CD14-positive monocyte (primary cell): Measurements from ENCODE around the gene QRICH2. TPM values are rescaled to one million over a fixed set of nuclear protein-coding genes. Genes with fewer than 3 reads are reported as not detected.

Experiments
- DNase-seq, 3 donors: peaks; one replicate each; pipeline ENCODE4 v3.0.0-alpha.2; 2011 to 2022
- H2AFZ ChIP-seq: 2 replicates; pipeline ENCODE4 v1.6.0; 2012; ENCODE audit warnings: mild to moderate bottlenecking, low read depth, low read length, inconsistent platforms; ENCODE audit not compliant: insufficient read depth, poor library complexity, severe bottlenecking
- H3K27ac ChIP-seq, 2 donors: 1 replicate in 1 of 2; 2 replicates in 1 of 2; pipeline ENCODE4 v1.5.1; 2012 to 2013; ENCODE audit warnings: low read length in 2 of 2, control low read depth in 1 of 2, inconsistent platforms in 1 of 2, low read depth in 1 of 2, mild to moderate bottlenecking in 1 of 2
- H3K27me3 ChIP-seq, 2 donors: one replicate each; pipeline versions ENCODE4 v1.6.0 to v1.6.1; 2011 to 2013; ENCODE audit warnings: low read length in 2 of 2; ENCODE audit not compliant: control insufficient read depth in 2 of 2, insufficient read depth in 2 of 2
- H3K36me3 ChIP-seq, 2 donors: replicated peaks in 1 of 2; 1 replicate in 1 of 2; 2 replicates in 1 of 2; pipeline versions ENCODE4 v1.5.1 to v1.6.1; 2012 to 2013; ENCODE audit warnings: low read length in 2 of 2, control low read depth in 1 of 2, inconsistent platforms in 1 of 2, mild to moderate bottlenecking in 1 of 2; ENCODE audit not compliant: insufficient read depth in 2 of 2, control insufficient read depth in 1 of 2
- H3K4me1 ChIP-seq, 2 donors: 1 replicate in 1 of 2; 2 replicates in 1 of 2; pipeline versions ENCODE4 v1.5.1 to v1.6.1; 2012 to 2013; ENCODE audit warnings: low read length in 2 of 2, control low read depth in 1 of 2, inconsistent platforms in 1 of 2, mild to moderate bottlenecking in 1 of 2, moderate library complexity in 1 of 2; ENCODE audit not compliant: insufficient read depth in 2 of 2, control insufficient read depth in 1 of 2
- H3K4me2 ChIP-seq: replicated peaks from 2 replicates; pipeline ENCODE3; 2012; ENCODE audit warnings: low read length, moderate library complexity, mild to moderate bottlenecking; ENCODE audit not compliant: poor library complexity, severe bottlenecking; ENCODE audit errors: extremely low read depth
- H3K4me3 ChIP-seq, 3 experiments: fragments of 200-600 bp in 1 of 3; sonication (generic) in 1 of 3; replicated peaks in 1 of 3; 1 replicate in 2 of 3; 2 replicates in 1 of 3; pipeline ENCODE4 v1.5.1; 2011 to 2013; ENCODE audit warnings: low read length in 3 of 3, mild to moderate bottlenecking in 3 of 3, control low read depth in 2 of 3, low read depth in 2 of 3, inconsistent platforms in 1 of 3, moderate library complexity in 1 of 3
- H3K79me2 ChIP-seq: 2 replicates; pipeline ENCODE4 v1.6.0; 2012; ENCODE audit warnings: mild to moderate bottlenecking, control low read depth, inconsistent platforms, low read length, moderate library complexity; ENCODE audit not compliant: insufficient read depth
- H3K9ac ChIP-seq: 2 replicates; pipeline ENCODE4 v1.6.0; 2017; ENCODE audit warnings: low read length, mild to moderate bottlenecking; ENCODE audit not compliant: insufficient read depth, poor library complexity, severe bottlenecking
- H3K9me3 ChIP-seq, 2 donors: replicated peaks in 1 of 2; 1 replicate in 1 of 2; 2 replicates in 1 of 2; pipeline versions ENCODE4 v1.5.1 to v1.6.1; 2012 to 2013; ENCODE audit warnings: low read length in 2 of 2, control low read depth in 1 of 2; ENCODE audit not compliant: control insufficient read depth in 1 of 2, insufficient read depth in 1 of 2
- H4K20me1 ChIP-seq: 2 replicates; pipeline ENCODE4 v1.6.0; 2012; ENCODE audit warnings: mild to moderate bottlenecking, low read length, control low read depth, moderate library complexity; ENCODE audit not compliant: insufficient read depth
- H3K27ac Mint-ChIP-seq, 7 donors: one replicate each; pipeline ENCODE4 v1.8.0; 2020; ENCODE audit warnings: mild to moderate bottlenecking in 7 of 7, mixed read lengths in 7 of 7, moderate library complexity in 6 of 7, inconsistent platforms in 2 of 7
- H3K27me3 Mint-ChIP-seq, 3 donors: one replicate each; pipeline ENCODE4 v1.8.0; 2021 to 2022; ENCODE audit warnings: low read depth in 3 of 3, mild to moderate bottlenecking in 3 of 3, mixed read lengths in 3 of 3, moderate library complexity in 3 of 3, inconsistent platforms in 1 of 3
- H3K36me3 Mint-ChIP-seq, 2 donors: one replicate each; pipeline ENCODE4 v1.8.0; 2020; ENCODE audit warnings: mixed read lengths in 2 of 2, inconsistent platforms in 1 of 2, mild to moderate bottlenecking in 1 of 2
- H3K4me1 Mint-ChIP-seq: one replicate; pipeline ENCODE4 v1.8.0; 2020; ENCODE audit warnings: mild to moderate bottlenecking, mixed read lengths
- H3K4me3 Mint-ChIP-seq, 2 donors: one replicate each; pipeline ENCODE4 v1.8.0; 2020; ENCODE audit warnings: mild to moderate bottlenecking in 2 of 2, mixed read lengths in 2 of 2, moderate library complexity in 1 of 2
- H3K9me3 Mint-ChIP-seq, 7 donors: one replicate each; pipeline ENCODE4 v1.8.0; 2020 to 2022; ENCODE audit warnings: mixed read lengths in 7 of 7, mild to moderate bottlenecking in 6 of 7, moderate library complexity in 6 of 7, inconsistent platforms in 2 of 7
- CTCF ChIP-seq: fragments of 200-600 bp; IDR thresholded peaks from one replicate; pipeline ENCODE4 v1.8.0; 2022; ENCODE audit warnings: antibody characterized with exemption, mild to moderate bottlenecking
- WGBS: methylation state at CpG from one replicate; pipeline ENCODE4 v1.1.5; 2013; ENCODE audit warnings: missing lambda C conversion rate; ENCODE audit not compliant: insufficient coverage; 5-methylcytosine and 5-hydroxymethylcytosine counted together
- intact Hi-C, 2 donors: fragments of 100-400 bp; cut with micrococcal nuclease; formaldehyde crosslinking; loops; one replicate each; pipeline versions ENCODE4 v1.15.0 to v1.15.1; 2023
- polyA plus RNA-seq, 3 donors: library from polyadenylated mRNA; depleted of rRNA in 1 of 3; unstranded in 2 of 3; stranded (reverse) in 1 of 3; fragments of 300-500 nt in 2 of 3; fragments of >200 nt in 1 of 3; fragmentation: Illumina TruSeq in 2 of 3; gene quantifications; 1 replicate in 2 of 3; 2 replicates in 1 of 3; pipeline ENCODE4 v1.2.3, GENCODE V29; 2012 to 2021

QRICH2 gene
- polyA plus RNA-seq, 3 donors: 0.04 to 1.9 TPM; not detected in 1

- Histone ChIP-seq H3K27ac (no peak overlapping the region), H3K9ac (no peak overlapping the region), H2AFZ (no peak overlapping the region), H3K36me3 (peaks cover 0 to 5% of the 10 kb centered on the region in 2 donors), H3K4me3 (no peak overlapping the region), H4K20me1 (no peaks in the 10 kb centered on the region), H3K9me3 (no peaks in the 10 kb centered on the region), H3K79me2 (no peaks in the 10 kb centered on the region), H3K4me2 (no peak overlapping the region), H3K27me3 (no peaks in the 10 kb centered on the region), H3K4me1 (no peaks in the 10 kb centered on the region)
- Mint-ChIP-seq H3K4me1 (no peaks in the 10 kb centered on the region), H3K36me3 (peaks cover 0 to 13% of the 10 kb centered on the region in 2 donors), H3K27ac (no peak overlapping the region), H3K9me3 (peaks cover 0 to 5% (median 0%) of the 10 kb centered on the region in 7 donors), H3K4me3 (no peak overlapping the region), H3K27me3 (peaks cover 0 to 5% (median 0%) of the 10 kb centered on the region in 3 donors)
- TF ChIP-seq CTCF: no peak
- intact Hi-C loops: loop anchor here in 1 of 2 donors (5.0 kb wide), 1 partner anchor 78 kb away; the partner anchor contains the start of gene SPHK1
- 89% methylated on average over 9 of the region's 17 CpGs for WGBS
- no peak for DNase-seq
Measured at GRCh38 chr17:76304226-76305134, 3.6 kb downstream of the QRICH2 start.

GRCh38 chr17:76297436-76297835 is 10.6 kb downstream of the QRICH2 start:
- Histone ChIP-seq H3K4me3 (no peak overlapping the region), H3K36me3 (no peaks in the 10 kb centered on the region), H3K9me3 (no peaks in the 10 kb centered on the region), H2AFZ (no peak overlapping the region), H3K79me2 (no peaks in the 10 kb centered on the region), H3K4me1 (no peaks in the 10 kb centered on the region), H3K9ac (no peak overlapping the region), H3K27me3 (no peaks in the 10 kb centered on the region), H3K4me2 (no peak overlapping the region), H3K27ac (no peak overlapping the region), H4K20me1 (no peaks in the 10 kb centered on the region)
- no peaks in the 10 kb centered on the region for H3K9me3 Mint-ChIP-seq
- peaks cover 1% of the 10 kb centered on the region for H3K4me1 Mint-ChIP-seq
- DNase-seq: no peak
- peaks cover 3 to 6% of the 10 kb centered on the region in 2 donors for H3K36me3 Mint-ChIP-seq
- 100% methylated on average over 2 of the region's 3 CpGs for WGBS
- H3K27ac Mint-ChIP-seq: no peak overlapping the region
- intact Hi-C loops: loop anchor here in 1 of 2 donors (5.0 kb wide), 2 partner anchors 175 to 285 kb away; no protein-coding TSS in a partner anchor
- TF ChIP-seq CTCF: no peak
- H3K4me3 Mint-ChIP-seq: no peak overlapping the region
- peaks cover 0 to 5% (median 2%) of the 10 kb centered on the region in 3 donors for H3K27me3 Mint-ChIP-seq
